Activated T-helper 17 cell treated with anti-CD3 and anti-CD28 coated beads, Interleukin-2, amount 50 U/mL, for 72 hours (primary cell): Measurements from ENCODE around the gene CDC25C. TPM values are rescaled to one million over a fixed set of nuclear protein-coding genes. Genes with fewer than 3 reads are reported as not detected.

ENCODE experiments used
- ATAC-seq: fragments of 150-1000 bp; cut with Tn5 transposase; replicated peaks from 2 replicates; pipeline ENCODE4 v1.10.0; 2021; ENCODE audit warnings: mild to moderate bottlenecking, moderate library complexity
- H3K27ac Mint-ChIP-seq: one replicate; pipeline ENCODE4 v1.8.0; 2022; ENCODE audit warnings: mixed read lengths
- H3K27me3 Mint-ChIP-seq: one replicate; pipeline ENCODE4 v1.8.0; 2022; ENCODE audit warnings: mixed read lengths
- H3K36me3 Mint-ChIP-seq: one replicate; pipeline ENCODE4 v1.8.0; 2022; ENCODE audit warnings: low read depth, mild to moderate bottlenecking, mixed read lengths
- H3K4me1 Mint-ChIP-seq: one replicate; pipeline ENCODE4 v1.8.0; 2022; ENCODE audit warnings: mixed read lengths
- H3K4me3 Mint-ChIP-seq: one replicate; pipeline ENCODE4 v1.8.0; 2022; ENCODE audit warnings: mild to moderate bottlenecking, mixed read lengths
- H3K9me3 Mint-ChIP-seq: one replicate; pipeline ENCODE4 v1.8.0; 2022; ENCODE audit warnings: mixed read lengths
- total RNA-seq, 2 donors: library from RNA; stranded (reverse); gene quantifications; one replicate each; pipeline ENCODE4 v1.2.3, GENCODE V29; 2022

The CDC25C gene
- total RNA-seq, 2 donors from 2014 or later, result 11.5 to 19.7 TPM

DNA sequence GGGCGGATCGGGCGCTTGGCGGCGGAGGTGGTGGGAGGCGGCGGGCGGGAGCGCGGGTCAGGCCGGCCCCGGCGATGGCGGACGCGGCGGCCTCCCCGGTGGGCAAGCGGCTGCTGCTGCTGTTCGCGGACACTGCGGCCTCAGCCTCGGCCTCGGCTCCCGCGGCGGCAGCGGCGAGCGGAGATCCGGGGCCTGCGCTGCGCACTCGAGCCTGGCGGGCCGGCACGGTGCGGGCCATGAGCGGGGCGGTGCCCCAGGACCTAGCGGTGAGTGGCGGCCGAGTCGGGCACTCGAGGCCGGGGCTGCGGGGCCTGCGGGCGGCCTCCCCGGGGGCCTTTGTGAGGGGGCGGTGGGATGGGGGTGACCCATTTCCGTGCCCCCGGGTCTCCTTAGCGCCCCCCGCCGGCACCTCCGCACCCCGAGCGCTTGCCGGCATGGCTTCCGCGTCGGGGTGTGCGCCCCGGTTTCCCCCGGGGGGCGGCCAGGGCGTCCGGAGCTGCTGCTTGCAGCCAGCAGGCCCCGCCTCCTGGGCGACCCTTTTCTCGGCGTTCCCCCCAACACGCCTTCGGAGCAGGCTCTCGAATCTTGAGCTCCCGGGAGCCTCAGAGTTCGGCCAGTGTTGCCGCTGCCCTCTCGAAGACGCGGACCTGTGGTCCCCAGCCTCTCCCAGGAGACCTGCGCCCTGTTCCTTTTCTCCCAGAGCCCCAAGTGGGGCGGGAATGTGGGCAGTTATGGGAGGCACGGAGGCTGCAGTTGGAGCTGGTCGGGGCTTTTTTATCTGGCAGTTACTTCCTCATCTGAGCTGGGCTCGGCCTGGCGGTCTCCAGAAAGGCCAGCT, 21.3 kb upstream of the CDC25C start:
- peak; percentile 54 for ATAC-seq
- H3K9me3 Mint-ChIP-seq, result peaks cover 6% of the 10 kb centered on the region
- H3K27ac Mint-ChIP-seq, result peak overlapping the region; percentile 95
- peak overlapping the region; percentile 98 for H3K4me3 Mint-ChIP-seq
- no peaks in the 10 kb centered on the region for H3K27me3 Mint-ChIP-seq
- H3K36me3 Mint-ChIP-seq, result peaks cover 22% of the 10 kb centered on the region
- H3K4me1 Mint-ChIP-seq, result peaks cover 36% of the 10 kb centered on the region

DNA sequence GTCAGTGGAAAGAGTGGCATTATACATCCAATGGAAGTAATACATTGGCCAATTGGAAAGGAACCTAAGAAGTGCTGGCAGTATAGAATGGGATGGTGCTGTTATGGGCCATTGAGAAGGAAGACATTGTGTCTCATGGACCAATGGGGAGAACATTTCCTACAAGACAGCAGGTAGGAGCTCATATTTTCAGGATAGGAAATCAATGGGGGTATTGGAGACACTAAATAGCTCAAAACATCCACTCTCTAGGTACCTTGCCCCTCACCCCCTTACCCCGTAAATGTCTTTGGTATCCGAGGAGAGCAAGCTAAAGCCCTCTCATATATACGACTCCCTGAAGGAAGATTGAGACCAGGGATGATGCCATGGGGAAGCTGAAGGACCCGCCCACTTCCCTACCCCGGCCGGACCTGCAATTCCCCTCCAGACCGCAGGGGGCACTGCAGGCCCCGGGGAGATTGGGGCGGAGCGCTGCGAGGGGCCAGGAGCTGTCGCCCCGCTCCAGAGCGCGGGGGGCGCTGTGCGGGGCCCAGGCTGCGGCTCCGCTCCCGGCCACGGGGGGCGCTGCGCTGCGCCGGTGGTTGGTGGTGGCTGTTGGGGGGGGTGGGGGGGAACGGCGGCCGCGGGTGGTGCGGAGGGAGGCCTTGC, 20.6 kb upstream of the CDC25C start, which contains the start of gene KDM3B:
TSS of gene KDM3B (plus strand) at position 615 of the 651 bp plus-strand sequence. CDS start 111 bp downstream, outside the sequence.
- peak within 1 kb of the TSS; percentile 98 for H3K4me3 Mint-ChIP-seq
- H3K27ac Mint-ChIP-seq, result peak within 1 kb of the TSS; percentile 95
- peaks cover 30% of the 10 kb centered on the region for H3K36me3 Mint-ChIP-seq
- H3K4me1 Mint-ChIP-seq, result peaks cover 36% of the 10 kb centered on the region
- peaks cover 6% of the 10 kb centered on the region for H3K9me3 Mint-ChIP-seq
- H3K27me3 Mint-ChIP-seq, result no peaks in the 10 kb centered on the region
- peak; percentile 76 for ATAC-seq

- Mint-ChIP-seq H3K4me1 (peaks cover 36% of the 10 kb centered on the region), H3K4me3 (peak overlapping the region; percentile 72), H3K27ac (peak overlapping the region; percentile 80), H3K36me3 (peaks cover 36% of the 10 kb centered on the region), H3K9me3 (peaks cover 6% of the 10 kb centered on the region), H3K27me3 (no peaks in the 10 kb centered on the region)
- no peak for ATAC-seq
These were observed 19.9 kb upstream of the CDC25C start for GRCh38 chr5:138351517-138351916.

DNA sequence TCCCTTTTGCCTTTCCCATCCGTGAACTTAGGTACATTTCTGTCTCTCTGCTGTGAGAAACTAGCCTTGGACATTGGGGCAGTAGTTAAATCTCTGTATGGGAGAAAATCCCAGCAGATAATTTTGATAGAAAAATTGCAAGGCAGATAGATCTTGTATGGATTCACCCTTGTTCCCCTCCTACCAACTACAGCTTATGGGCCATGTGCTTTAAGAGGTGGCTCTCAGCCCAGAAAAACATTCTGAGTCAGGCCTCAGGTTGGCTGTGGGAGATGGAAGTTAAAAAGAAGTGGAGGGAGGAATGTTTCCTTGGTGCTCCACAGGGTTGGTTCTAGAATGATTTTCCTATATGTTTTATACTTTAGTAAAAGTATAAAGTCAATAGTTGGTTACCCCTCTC, 19.5 kb upstream of the CDC25C start:
- no peak overlapping the region for H3K4me3 Mint-ChIP-seq
- H3K4me1 Mint-ChIP-seq, result peaks cover 36% of the 10 kb centered on the region
- no peak for ATAC-seq
- H3K27ac Mint-ChIP-seq, result peak overlapping the region; percentile 56
- peaks cover 6% of the 10 kb centered on the region for H3K9me3 Mint-ChIP-seq
- H3K27me3 Mint-ChIP-seq, result no peaks in the 10 kb centered on the region
- peaks cover 41% of the 10 kb centered on the region for H3K36me3 Mint-ChIP-seq

DNA sequence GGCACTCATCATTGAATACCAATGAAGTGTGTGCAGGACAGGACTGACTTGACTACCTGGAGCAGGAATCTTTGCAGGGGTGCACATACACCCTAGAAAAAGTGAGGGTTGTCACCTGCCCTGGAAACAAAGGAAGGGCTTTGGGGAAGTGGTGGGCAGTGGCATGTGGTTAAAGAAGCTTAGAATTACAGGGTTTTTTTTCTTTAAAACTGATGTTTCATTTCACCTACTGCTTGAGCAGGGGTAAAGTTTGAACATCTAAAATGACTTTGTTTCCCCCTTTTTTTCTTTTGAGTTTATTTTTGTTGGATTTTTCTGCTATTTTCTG, 18.9 kb upstream of the CDC25C start:
- peaks cover 33% of the 10 kb centered on the region for H3K4me1 Mint-ChIP-seq
- ATAC-seq, result no peak
- H3K27me3 Mint-ChIP-seq, result no peaks in the 10 kb centered on the region
- peaks cover 6% of the 10 kb centered on the region for H3K9me3 Mint-ChIP-seq
- no peak overlapping the region for H3K4me3 Mint-ChIP-seq
- H3K36me3 Mint-ChIP-seq, result peaks cover 46% of the 10 kb centered on the region
- H3K27ac Mint-ChIP-seq, result peak overlapping the region; percentile 56

DNA sequence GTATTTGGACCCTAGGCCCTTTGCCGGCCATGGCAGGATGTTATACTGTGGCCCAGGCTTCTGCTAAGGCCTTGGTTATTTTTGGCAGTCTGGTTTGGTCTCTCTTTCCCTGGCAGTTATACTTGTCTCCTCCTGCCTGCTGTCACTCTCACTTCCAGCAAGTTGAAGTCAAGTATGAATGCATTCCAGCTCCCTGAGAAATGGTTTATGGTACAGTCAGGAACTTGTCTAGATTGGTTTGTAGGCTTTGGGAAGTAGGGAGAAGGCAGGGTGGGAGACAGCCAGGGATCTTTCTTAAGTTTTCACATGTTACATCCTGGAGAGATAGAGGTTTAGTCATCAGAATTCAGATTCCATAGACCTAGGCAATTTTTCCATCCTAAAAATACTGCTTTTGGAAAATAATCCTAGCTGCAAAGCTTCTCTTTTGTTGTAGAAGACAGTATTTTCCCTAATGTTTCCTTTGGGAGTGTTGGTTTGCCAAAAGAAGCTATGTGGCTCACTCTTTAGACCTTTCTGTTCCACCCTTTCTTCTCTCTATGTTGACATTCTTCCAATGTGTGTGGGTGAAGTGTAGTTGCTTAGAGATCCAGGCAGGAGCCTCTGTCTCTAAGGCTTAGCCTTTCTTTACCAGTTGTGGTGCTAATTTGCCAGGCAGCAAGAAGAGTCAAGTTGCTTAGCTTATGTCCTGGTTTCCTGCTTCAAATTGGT, 18.4 kb upstream of the CDC25C start:
- Mint-ChIP-seq H3K4me3 (no peak overlapping the region), H3K27ac (peak overlapping the region; percentile 56), H3K27me3 (no peaks in the 10 kb centered on the region)

DNA sequence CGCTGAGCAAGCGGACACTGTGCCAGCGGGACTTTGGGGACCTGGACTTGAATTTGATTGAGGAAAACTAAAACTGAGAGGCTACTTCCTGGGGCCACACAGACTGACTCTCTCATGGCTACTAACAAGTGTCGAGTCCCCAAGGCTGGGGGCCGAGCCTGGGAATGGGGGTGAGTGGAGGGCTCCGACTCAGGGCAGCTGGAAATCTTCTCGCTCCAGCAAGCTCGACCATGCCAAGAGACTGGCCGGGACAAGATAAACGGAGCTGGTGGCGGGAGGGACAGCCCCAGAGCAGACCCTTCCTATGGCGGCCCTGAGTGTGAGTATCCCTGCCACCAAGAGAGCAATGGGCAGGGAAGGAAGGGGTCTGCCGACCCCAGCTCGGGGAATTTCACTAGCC, 15.3 kb upstream of the CDC25C start:
- H3K36me3 Mint-ChIP-seq, result peaks cover 69% of the 10 kb centered on the region
- H3K27me3 Mint-ChIP-seq, result no peaks in the 10 kb centered on the region
- H3K4me1 Mint-ChIP-seq, result peaks cover 15% of the 10 kb centered on the region
- H3K9me3 Mint-ChIP-seq, result peaks cover 3% of the 10 kb centered on the region
- H3K27ac Mint-ChIP-seq, result no peak overlapping the region
- no peak for ATAC-seq
- H3K4me3 Mint-ChIP-seq, result no peak overlapping the region

More for the DNA sequence above, 18.4 kb upstream of the CDC25C start:
- Mint-ChIP-seq H3K36me3 (peaks cover 52% of the 10 kb centered on the region), H3K9me3 (peaks cover 6% of the 10 kb centered on the region), H3K4me1 (peaks cover 28% of the 10 kb centered on the region)
- no peak for ATAC-seq

DNA sequence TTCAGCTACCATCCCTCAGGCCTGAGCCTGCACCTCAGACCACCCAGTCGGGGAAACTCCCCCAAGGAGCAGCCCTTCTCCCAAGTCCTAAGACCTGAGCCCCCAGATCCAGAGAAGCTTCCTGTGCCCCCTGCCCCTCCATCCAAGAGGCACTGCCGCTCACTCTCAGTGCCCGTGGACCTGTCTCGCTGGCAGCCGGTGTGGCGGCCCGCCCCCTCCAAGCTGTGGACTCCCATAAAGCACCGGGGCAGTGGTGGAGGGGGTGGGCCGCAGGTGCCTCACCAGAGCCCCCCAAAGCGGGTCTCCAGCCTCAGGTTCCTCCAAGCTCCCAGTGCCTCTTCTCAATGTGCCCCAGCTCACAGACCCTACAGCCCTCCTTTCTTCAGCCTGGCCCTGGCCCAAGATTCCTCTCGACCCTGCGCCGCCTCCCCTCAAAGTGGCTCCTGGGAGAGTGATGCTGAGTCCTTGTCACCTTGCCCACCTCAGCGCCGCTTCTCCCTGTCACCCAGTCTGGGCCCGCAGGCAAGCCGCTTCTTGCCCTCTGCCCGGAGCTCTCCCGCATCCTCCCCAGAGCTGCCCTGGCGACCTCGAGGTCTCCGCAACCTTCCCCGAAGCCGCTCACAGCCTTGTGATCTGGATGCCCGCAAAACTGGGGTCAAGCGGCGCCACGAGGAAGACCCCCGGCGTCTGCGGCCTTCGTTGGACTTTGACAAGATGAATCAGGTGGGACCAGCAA, 13.5 kb upstream of the CDC25C start:
- H3K36me3 Mint-ChIP-seq, result peaks cover 76% of the 10 kb centered on the region
- no peak overlapping the region for H3K27ac Mint-ChIP-seq
- H3K4me3 Mint-ChIP-seq, result no peak overlapping the region
- peaks cover 11% of the 10 kb centered on the region for H3K4me1 Mint-ChIP-seq
- no peaks in the 10 kb centered on the region for H3K27me3 Mint-ChIP-seq
- ATAC-seq, result no peak
- H3K9me3 Mint-ChIP-seq, result no peaks in the 10 kb centered on the region

DNA sequence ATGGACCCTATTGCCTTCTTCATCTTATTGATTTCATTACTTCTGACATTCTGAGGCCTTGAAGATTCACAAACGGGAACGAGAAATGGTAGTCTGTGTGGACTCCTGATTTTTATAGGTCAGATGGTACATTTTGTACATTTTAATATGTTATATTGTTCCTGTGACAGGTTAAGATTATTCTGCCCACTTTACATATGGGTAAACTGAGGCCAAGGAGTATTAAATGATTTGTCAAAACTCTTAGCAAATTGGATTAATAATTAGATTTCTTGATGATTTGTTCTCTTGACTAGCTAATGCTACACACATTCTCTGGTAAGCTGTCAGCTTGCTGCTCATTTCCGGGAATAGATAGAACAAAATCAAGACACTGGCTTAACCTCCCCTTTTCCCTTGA, 8.4 kb upstream of the CDC25C start:
- Mint-ChIP-seq H3K27me3 (no peaks in the 10 kb centered on the region), H3K4me1 (peaks cover 18% of the 10 kb centered on the region), H3K36me3 (peaks cover 55% of the 10 kb centered on the region), H3K27ac (no peak overlapping the region), H3K9me3 (no peaks in the 10 kb centered on the region), H3K4me3 (peak overlapping the region; percentile 83)
- no peak for ATAC-seq

DNA sequence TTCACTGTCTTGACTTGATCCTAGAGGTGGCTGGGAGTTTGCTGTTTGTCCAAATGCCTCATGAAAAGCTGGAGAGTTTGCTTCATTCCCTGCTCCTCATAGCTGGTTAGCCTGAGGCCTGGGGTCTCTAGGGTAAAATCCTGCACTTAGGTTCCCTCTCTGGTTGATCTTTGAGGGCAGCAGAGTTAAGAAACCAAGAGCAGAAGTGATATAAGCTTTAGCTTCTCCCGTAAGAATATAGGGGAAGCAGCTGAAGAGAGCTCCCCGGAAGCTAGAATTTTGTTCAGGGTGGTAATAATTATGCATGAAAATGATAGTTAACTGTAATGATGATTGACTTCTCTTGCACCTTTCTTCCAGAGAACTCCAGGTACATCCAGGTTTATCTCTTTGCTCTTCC, 7.9 kb upstream of the CDC25C start:
- Mint-ChIP-seq H3K36me3 (peaks cover 49% of the 10 kb centered on the region), H3K9me3 (no peaks in the 10 kb centered on the region), H3K4me3 (peak overlapping the region; percentile 83), H3K27me3 (no peaks in the 10 kb centered on the region), H3K4me1 (peaks cover 18% of the 10 kb centered on the region), H3K27ac (peak overlapping the region; percentile 91)
- no peak for ATAC-seq

DNA sequence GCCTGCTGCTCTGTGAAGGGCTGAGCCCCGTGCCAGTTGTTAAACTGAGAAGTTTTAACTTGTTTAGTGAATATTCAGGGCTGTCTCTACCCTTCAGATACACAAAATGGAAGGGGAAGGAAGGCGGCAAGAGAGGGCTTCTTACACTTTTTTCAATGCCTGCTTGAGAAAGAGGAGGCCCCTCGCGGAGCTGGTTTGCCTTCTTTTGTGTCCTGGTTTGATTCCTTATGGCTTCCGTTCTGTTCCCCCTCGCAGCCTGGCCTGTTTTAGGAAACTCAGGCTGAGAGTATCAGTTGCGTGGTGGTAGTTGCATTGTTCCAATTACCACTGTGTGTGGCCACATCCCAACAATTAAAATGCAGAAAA, 7.5 kb upstream of the CDC25C start:
- no peak for ATAC-seq
- H3K4me1 Mint-ChIP-seq, result peaks cover 18% of the 10 kb centered on the region
- no peaks in the 10 kb centered on the region for H3K9me3 Mint-ChIP-seq
- peak overlapping the region; percentile 91 for H3K27ac Mint-ChIP-seq
- H3K4me3 Mint-ChIP-seq, result peak overlapping the region; percentile 83
- H3K27me3 Mint-ChIP-seq, result no peaks in the 10 kb centered on the region
- H3K36me3 Mint-ChIP-seq, result peaks cover 45% of the 10 kb centered on the region

DNA sequence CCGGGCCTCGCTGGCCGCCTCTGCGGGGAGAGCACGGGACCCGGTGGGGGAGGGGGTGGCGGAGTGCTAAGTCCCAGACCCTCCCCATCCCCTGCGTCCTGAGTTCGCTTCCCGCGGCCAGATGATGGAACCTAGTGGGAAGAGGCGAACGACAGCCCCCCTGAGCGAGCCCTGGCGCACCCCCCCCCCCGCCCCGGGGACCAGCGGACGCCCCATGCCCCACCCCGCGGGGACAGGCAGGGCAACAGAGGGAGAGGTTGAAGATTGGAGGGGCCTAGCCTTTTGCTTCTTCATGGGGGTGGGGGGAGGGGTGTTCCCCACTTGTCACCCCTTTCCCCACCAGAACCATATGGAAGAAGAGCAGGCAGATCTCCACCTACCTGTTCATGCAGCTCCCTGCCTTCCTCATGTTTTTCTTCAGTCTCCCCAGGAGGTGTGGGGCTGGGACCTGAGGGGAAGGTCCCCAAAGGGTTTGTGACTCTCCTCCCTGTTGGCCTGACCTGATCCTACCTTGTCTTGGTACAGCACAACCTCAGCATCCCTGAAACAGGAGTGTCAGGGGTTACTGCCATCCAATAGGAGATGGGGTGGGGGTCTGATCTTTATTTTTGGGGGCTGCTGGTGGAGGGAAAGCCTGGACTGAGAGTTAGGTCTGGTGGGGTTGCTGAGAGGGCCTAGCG, 6.9 kb upstream of the CDC25C start:
- Mint-ChIP-seq H3K27me3 (no peaks in the 10 kb centered on the region), H3K4me3 (peak overlapping the region; percentile 83), H3K9me3 (no peaks in the 10 kb centered on the region), H3K27ac (peak overlapping the region; percentile 97), H3K36me3 (peaks cover 40% of the 10 kb centered on the region), H3K4me1 (peaks cover 18% of the 10 kb centered on the region)
- ATAC-seq, result peak; percentile 5

GRCh38 chr5:138337685-138338410, 6.2 kb upstream of the CDC25C start, which contains the start of gene FAM53C:
Gene FAM53C, plus strand, starts transcription at chr5:138338266. Its CDS starts 3,070 bp downstream, at chr5:138341336.
- Mint-ChIP-seq H3K9me3 (no peaks in the 10 kb centered on the region), H3K36me3 (peaks cover 34% of the 10 kb centered on the region), H3K27me3 (no peaks in the 10 kb centered on the region), H3K4me1 (peaks cover 18% of the 10 kb centered on the region), H3K27ac (peak within 1 kb of the TSS; percentile 97), H3K4me3 (peak within 1 kb of the TSS; percentile 83)
- ATAC-seq, result peak; percentile 88
